ENCODE measurements around the gene AIG1.

Gene AIG1

GRCh38 chr6:143390278-143390677 is 329.6 kb downstream of the AIG1 start:
- no peak overlapping the region for H3K4me3 ChIP-seq (ENCODE audit: low read depth, low read length)
- DNase-seq (ENCODE audit: low read depth), result no peak
- TF ChIP-seq, protein P1, sequence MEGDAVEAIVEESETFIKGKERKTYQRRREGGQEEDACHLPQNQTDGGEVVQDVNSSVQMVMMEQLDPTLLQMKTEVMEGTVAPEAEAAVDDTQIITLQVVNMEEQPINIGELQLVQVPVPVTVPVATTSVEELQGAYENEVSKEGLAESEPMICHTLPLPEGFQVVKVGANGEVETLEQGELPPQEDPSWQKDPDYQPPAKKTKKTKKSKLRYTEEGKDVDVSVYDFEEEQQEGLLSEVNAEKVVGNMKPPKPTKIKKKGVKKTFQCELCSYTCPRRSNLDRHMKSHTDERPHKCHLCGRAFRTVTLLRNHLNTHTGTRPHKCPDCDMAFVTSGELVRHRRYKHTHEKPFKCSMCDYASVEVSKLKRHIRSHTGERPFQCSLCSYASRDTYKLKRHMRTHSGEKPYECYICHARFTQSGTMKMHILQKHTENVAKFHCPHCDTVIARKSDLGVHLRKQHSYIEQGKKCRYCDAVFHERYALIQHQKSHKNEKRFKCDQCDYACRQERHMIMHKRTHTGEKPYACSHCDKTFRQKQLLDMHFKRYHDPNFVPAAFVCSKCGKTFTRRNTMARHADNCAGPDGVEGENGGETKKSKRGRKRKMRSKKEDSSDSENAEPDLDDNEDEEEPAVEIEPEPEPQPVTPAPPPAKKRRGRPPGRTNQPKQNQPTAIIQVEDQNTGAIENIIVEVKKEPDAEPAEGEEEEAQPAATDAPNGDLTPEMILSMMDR (conservative IDR thresholded peaks at IDR 0.05; ENCODE audit: low read depth, low read length), result no peak

All from choroid plexus epithelial cell (primary cell).